Measurements from ENCODE around the gene ACER3.
A peak's percentile ranks its signal among the peaks of the same experiment; 100 is the strongest.
"Not testable (repeated sequence)": the region's sequence is repeated elsewhere in the genome, so short reads cannot be mapped to it uniquely, and the experiment has no call there.

The ACER3 gene

DNA sequence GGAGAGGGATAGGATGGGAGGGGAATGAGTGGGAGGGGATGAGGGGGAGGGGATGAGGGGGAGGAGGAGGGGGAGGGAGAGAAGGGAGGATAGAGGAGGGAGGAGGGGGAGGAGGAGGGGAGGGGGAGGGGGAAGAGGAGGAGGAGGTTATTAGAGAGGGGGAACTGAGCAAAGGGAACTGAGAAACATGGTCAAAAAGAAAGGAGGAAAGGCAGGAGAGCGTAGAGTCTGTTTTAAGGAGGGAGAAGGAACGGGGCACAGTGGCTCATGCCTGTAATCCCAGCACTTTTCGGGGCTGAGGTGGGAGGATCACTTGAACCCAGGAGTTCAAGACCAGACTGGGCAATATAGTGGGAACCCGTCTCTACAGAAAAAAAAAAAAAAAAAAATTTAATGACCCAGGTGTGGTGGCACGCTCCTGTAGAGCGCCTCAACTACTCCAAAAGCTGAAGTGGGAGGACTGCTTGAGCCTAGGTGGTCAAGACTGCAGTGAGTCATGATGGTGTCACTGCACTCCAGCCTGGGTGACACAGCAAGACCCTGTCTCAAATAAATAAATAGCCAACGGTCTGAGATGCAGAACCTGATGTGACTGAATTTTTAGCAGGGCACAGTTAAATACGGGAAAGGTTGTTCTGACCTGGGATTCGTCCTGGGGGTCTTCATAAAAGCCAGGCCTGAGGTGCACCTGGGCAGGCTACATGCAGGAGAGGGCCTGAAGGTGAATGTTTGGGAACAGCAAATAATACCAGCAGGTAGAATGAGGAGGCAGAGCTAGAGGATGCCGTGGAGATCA lies 177.5 kb downstream of the ACER3 start:
- DNase-seq (ENCODE audit: low read depth in 2 of 2), result no peak

DNA sequence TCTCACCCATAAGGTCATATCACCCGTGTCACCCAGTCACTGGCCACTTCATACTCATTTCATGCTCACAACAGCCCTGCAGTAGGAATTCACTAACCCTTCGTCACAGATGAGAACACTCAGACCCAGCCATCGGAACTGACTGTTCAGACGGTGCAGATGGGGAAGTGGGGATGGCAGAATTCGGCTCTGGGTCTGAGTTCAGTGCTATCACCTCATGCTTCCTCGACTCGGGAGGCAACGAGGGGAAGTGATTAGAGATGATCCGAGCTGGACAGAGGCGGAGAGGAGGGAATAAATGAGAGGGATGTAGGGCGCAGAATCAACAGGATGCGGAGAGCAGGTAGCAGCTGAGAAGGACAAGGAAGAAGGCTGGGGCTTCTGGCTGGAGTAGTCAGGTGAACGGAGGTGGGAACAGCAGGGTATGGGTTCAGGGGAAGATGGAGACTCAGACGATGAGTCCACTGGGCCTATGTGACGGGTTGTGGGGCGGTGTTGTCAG lies 178.2 kb downstream of the ACER3 start:
- DNase-seq (ENCODE audit: low read depth in 2 of 2), result no peak

DNA sequence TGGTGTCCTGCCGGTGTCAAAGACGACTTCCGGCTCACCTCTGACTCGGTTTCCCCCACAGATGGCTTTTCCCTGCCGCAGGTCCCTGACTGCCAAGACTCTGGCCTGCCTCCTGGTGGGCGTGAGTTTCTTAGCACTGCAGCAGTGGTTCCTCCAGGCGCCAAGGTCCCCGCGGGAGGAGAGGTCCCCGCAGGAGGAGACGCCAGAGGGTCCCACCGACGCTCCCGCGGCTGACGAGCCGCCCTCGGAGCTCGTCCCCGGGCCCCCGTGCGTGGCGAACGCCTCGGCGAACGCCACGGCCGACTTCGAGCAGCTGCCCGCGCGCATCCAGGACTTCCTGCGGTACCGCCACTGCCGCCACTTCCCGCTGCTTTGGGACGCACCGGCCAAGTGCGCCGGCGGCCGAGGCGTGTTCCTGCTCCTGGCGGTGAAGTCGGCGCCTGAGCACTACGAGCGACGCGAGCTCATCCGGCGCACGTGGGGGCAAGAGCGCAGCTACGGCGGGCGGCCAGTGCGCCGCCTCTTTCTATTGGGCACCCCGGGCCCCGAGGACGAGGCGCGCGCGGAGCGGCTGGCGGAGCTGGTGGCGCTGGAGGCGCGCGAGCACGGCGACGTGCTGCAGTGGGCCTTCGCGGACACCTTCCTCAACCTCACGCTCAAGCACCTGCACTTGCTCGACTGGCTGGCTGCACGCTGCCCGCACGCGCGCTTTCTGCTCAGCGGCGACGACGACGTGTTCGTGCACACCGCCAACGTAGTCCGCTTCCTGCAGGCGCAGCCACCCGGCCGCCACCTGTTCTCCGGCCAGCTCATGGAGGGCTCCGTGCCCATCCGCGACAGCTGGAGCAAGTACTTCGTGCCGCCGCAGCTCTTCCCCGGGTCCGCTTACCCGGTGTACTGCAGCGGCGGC lies 179.0 kb downstream of the ACER3 start:
- peak in 1 of 2 donors; percentile 4 for DNase-seq (ENCODE audit: low read depth in 2 of 2)

GRCh38 chr11:77040401-77040777 lies 179.7 kb downstream of the ACER3 start:
- no peak for DNase-seq (ENCODE audit: low read depth in 2 of 2)

- DNase-seq (ENCODE audit: low read depth in 2 of 2), result no peak
These were observed 180.2 kb downstream of the ACER3 start for GRCh38 chr11:77040889-77041288.

GRCh38 chr11:77042111-77042726 lies 181.5 kb downstream of the ACER3 start:
- DNase-seq (ENCODE audit: low read depth in 2 of 2), result no peak

DNA sequence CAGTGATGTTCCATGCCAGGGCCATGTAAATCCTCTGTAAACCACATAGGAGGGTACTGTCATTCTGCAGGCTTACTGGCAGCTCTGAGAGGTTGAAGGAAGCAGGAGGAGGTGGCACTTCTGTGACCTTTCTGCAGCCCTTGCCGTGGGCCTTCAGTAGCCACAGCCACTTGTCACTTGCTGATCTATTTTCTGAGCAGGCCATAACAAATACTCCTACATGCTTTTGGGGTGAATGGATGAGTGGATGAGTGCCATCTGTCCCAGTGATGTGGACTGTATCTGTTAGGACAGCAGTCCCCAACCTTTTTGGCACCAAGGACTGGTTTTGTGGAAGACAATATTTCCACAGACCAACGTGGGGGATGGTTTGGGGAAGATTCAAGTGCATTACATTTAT lies 183.6 kb downstream of the ACER3 start:
- DNase-seq (ENCODE audit: low read depth in 2 of 2), result no peak

DNA sequence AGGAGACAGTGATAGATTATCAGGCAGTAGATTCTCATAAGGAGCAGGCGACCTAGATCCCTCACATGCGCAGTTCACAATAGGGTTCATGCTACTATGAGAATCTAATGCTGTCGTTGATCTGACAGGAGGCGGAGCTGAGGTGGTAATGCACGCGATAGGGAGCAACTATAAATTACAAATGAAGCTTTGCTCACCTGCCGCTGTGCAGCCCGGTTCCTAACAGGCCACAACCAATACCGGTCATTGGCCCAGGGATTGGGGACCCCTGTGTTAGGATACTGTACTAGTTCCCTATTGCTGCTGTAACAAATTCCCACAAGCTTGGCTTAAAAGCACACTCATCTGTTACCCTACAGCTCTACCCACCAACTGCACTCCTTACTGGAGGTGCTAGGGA lies 184.2 kb downstream of the ACER3 start:
- no peak for DNase-seq (ENCODE audit: low read depth in 2 of 2)

DNA sequence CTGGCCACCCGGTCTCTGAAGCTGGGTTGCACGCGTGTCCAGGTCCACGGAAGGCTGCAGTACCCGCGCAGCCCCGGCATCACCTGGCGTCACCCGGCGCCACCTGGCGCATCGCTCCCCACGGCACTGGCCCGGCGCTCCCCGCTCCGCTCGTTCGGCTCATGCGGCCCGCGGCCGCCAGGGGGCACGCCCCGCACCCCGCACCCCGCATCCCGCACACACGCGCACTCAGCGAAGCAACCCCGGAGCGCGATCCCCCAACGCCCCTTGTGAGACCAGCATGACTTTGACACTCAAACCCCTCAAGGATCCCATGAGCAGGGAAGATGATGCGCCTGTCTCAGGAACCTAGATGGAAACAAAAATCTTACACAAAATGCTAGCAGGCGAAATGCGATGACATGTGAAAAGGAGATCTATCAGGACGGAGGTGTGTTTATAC lies 185.4 kb downstream of the ACER3 start:
- DNase-seq (ENCODE audit: low read depth in 2 of 2), result peak in 1 of 2 donors; percentile 64

DNA sequence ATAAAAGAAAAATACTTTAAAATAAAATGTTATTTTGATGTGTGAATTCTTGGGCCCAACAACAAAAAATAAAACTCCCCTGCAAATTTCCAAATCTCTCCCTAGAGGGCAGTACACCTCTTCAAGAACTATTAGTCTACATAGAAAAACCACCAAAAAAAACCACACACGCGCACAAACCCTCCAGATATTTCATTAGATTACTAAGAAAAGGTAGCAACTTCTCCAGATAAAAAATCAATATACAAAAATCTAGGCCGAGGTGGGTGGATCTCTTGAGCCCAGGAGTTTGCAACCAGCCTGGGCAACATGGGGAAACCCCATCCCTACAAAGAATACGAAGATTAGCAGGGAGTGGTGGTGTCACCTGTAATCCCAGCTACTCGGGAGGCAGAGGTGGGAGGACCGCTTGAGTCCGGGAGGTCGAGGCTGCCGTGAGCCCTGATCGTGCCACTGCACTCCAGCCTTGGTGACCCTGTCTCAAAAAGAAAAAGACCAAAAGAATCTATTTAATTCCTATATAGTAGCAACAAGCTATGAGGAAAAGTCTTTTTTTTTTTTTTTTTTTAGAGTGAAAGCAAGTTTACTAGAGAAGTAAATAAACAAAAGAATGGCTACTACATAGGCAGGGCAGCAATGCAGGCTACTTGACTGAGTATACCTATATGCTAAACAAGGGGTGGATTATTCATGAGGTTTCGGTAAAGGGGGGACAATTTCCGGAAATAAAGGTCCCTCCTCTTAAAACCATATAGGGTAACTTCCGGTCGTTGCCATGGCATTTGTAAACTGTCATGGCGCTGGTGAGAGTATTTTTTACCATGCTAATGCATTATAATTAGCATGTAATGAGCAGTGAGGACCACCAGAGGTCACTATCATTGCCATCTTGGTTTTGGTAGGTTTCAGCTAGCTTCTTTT lies 186.5 kb downstream of the ACER3 start:
- DNase-seq (ENCODE audit: low read depth in 2 of 2), result peak; percentile 54 to 63

DNA sequence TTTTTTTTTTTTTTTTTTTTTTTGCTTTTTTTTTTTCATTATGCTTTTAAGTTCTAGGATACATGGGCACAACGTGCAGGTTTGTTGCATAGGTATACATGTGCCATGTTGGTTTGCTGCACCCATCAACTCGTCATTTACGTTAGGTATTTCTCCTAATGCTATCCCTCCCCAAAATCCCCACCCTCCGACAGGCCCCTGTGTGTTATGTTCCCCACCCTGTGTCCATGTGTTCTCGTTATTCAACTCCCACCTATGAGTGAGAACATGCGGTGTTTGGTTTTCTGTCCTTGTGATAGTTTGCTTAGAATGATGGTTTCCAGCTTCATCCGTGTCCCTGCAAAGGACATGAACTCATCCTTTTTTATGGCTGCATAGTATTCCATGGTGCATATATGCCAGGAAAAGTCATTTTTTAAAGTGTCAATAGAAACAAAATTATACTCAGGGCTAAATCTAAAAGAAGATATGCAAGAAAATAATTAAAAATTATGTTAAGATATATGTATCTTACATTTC lies 187.3 kb downstream of the ACER3 start:
- not testable (repeated sequence) for DNase-seq (ENCODE audit: low read depth in 2 of 2)

DNA sequence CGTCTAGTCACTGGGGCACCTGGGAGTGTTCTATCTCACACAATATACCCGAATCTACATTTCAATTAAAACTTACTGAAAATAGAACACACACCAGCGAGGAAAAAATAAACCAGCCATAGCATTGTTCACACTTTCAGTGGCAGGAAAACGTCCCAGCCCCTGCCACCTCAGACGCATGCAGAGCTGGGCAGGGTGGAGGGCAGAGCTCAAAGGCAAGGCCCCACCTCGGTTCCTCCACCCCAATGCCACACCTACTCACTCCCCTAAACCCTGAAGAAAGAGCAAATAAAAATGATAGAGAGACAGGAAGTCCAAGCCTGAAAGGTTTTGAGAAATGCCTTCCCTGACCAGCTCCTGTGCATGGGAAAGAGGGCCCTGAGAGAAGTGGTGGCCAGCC lies 188.3 kb downstream of the ACER3 start:
- no peak for DNase-seq (ENCODE audit: low read depth in 2 of 2)

DNA sequence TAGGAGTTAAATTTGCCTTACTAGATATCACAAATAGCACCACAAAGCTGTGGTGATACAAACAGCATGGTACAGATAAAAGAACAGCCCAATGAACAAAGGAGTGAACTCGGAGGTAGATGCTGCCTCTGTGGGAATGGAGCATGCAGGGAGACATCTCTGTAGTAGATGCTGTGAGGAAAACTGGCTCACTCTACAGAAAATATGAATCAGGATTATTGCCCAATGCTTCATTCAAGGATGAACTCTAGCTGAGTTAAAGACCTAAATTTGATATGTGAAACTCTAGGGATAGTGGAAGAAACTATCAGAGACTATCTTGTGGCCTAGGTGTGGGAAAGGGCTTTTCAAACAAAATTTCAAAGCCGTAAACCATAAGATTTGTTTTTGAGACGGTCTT lies 190.8 kb downstream of the ACER3 start:
- DNase-seq (ENCODE audit: low read depth in 2 of 2), result no peak

- no peak for DNase-seq (ENCODE audit: low read depth in 2 of 2)
These were observed 191.8 kb downstream of the ACER3 start for GRCh38 chr11:77052518-77052917.

DNA sequence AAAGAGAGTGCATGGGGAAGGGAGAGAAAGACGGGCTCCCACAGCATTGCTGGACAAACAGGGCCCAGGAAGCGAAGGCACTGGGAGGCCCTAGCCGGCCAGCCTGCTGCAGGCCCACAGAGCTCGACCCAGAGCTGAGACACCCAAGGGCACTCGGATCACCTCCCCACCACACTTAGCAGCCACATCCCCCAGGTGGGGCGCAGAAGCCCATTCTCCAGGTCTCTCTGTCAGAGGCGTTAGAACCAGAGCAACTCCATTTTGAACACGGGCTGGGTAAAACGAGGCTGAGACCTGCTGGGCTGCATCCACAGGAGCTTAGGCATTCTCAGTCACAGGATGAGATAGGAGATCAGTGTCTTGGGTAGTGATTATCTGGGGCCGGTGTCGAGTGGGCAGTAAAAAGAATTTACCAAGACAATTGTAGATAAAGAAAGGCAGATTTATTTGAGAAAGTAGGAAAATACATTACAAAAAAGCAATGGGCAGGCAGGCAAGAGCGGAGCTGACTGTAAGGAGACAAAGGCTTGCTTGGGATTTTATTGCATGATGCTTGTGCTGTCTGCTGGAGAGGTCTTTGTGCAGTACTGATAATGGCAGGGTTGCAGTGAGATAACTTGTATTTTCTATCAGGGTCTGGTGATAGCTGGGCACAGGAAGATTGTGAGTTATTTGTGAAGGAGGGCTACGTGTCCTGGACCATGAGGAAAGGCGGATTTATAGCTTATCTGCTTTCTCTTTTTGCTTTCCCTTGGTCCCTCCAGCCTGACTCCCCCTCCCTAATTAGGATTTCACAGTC lies 192.7 kb downstream of the ACER3 start:
- DNase-seq (ENCODE audit: low read depth in 2 of 2), result no peak

GRCh38 chr11:77054084-77054483 lies 193.4 kb downstream of the ACER3 start:
- no peak for DNase-seq (ENCODE audit: low read depth in 2 of 2)

GRCh38 chr11:77055101-77055561 lies 194.4 kb downstream of the ACER3 start:
- no peak for DNase-seq (ENCODE audit: low read depth in 2 of 2)

DNA sequence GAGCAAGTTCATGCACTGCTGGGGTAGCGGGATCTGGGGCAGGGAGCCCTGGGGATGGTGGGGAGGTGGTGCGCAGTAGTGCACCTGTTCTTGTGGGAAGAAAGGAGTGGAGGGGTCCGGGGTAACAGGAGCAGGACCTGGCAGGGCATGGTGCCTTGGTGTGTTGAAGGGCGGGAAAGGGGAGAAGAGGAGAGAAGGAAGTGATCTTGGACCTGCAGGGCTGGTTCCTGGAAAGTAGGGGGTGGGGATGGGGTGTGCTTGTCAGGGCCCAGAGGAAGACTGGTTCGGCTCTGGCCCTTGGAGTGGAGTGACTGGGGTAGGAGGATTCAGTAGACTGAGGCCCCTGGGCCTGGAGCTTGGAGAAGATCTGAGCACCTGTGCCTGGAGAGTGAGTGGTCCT lies 195.2 kb downstream of the ACER3 start:
- no peak for DNase-seq (ENCODE audit: low read depth in 2 of 2)

DNA sequence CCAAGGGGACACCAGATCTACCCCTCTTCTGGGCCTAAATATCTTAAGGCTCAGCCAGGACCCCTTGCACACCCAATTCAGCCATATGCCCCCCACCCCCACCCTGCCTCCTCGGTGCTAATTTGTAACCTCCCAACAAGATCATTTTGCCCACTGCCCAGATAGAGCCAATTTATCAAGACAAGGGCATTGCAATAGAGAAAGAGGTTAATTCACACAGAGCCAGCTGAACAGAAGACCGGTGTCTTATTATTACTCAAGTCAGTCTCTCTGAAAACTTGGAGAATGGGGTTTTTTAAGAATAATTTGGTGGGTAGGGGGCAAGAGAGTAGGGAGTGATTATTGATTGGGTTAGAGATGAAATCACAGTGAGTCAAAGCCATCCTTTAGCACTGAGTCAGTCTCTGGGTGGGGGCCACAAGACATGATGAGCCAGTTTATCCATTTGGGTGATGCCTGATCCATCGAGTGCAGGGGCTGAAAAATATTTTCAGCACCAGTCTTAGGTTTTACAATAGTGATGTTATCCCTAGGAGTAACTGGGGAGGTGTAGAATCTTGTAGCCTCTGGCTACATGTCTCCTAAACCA lies 196.2 kb downstream of the ACER3 start:
- DNase-seq (ENCODE audit: low read depth in 2 of 2), result no peak

All from stimulated activated CD4-positive, alpha-beta T cell treated with anti-CD3 and anti-CD28 coated beads, Interleukin-15, amount 100 ng/mL, for 48 hours (primary cell).